ENCODE data around the gene SCOC. TPM values are rescaled to one million over a fixed set of nuclear protein-coding genes. Genes with fewer than 3 reads are reported as not detected.
A peak's percentile ranks its signal among the peaks of the same experiment; 100 is the strongest.

SCOC gene
- total and polyA plus RNA-seq, 2 of the 4 experiments (the other 2 are of a cell fraction) = 12.9 to 33.2 TPM

GRCh38 chr4:140331245-140331644, 42.2 kb upstream of the SCOC start:
- H3K4me3 ChIP-seq (ENCODE audit: insufficient read depth, low read depth, low read length) = no peak overlapping the region
- TF ChIP-seq RFX5 (IDR thresholded peaks at IDR 0.05; ENCODE audit: low read depth, low read length) = no peak
- no peak for TF ChIP-seq FOS (IDR thresholded peaks at IDR 0.05; ENCODE audit: low read depth, low read length)
- TF ChIP-seq CTCF (conservative IDR thresholded peaks at IDR 0.05; ENCODE audit: low read depth, low read length) = no peak
- no peak for TF ChIP-seq NFE2L2 (IDR thresholded peaks at IDR 0.05; ENCODE audit: low read depth, low read length)
- no peak for TF ChIP-seq CHD1 (IDR thresholded peaks at IDR 0.05; ENCODE audit: low read depth, low read length)
- TF ChIP-seq POLR2A (IDR thresholded peaks at IDR 0.05; ENCODE audit: low read depth, low read length) = no peak
- H2BK20ac ChIP-seq (ENCODE audit: low read depth, low read length) = no peak overlapping the region
- dilution Hi-C loops (cut with HindIII; ENCODE audit: low sequenced_read_pairs, unreplicated experiment) = no loop called here
- DNase-seq (no peak), ATAC-seq (ENCODE audit: low read depth) (no peak)
- no peak overlapping the region for H3K23ac ChIP-seq (ENCODE audit: low read depth, low read length)
- H2BK5ac ChIP-seq (ENCODE audit: low read depth, low read length, poor library complexity, severe bottlenecking) = no peak overlapping the region
- no peaks in the 10 kb centered on the region for H3K36me3 ChIP-seq (ENCODE audit: control insufficient read depth, insufficient read depth, low read length)
- H4K20me1 ChIP-seq (ENCODE audit: insufficient read depth, low read length) = no peaks in the 10 kb centered on the region
- POLR2A ChIA-PET (ENCODE audit: unreplicated experiment) = no interaction called here
- no peak overlapping the region for H3K18ac ChIP-seq (ENCODE audit: low read depth, low read length)
- H2BK15ac ChIP-seq (ENCODE audit: low read depth, low read length) = no peak overlapping the region
- H4K8ac ChIP-seq (ENCODE audit: low read depth in 2 of 2, low read length in 2 of 2) = no peak overlapping the region
- H3K9me3 ChIP-seq (ENCODE audit: control insufficient read depth, insufficient read depth, low read length) = no peaks in the 10 kb centered on the region
- H3K56ac ChIP-seq (ENCODE audit: extremely low read depth, insufficient read depth, low read length) = no peak overlapping the region
- no TSS peak for BruUV-seq (replicated peaks)
- intact Hi-C loops (cut with micrococcal nuclease) = no loop called here
- H4K5ac ChIP-seq (ENCODE audit: low read depth, low read length) = no peak overlapping the region
- no peak overlapping the region for H2AFZ ChIP-seq (replicated peaks; ENCODE audit: low read length, poor library complexity)
- no peak overlapping the region for H2AK9ac ChIP-seq (replicated peaks; ENCODE audit: low read depth, low read length, poor library complexity)
- CTCF ChIA-PET = interaction anchor here (0.8 to 1.6 kb wide), 5 partner anchors 13 to 77 kb away, joined by 3 to 7 read pairs (median 4); no protein-coding TSS in a partner anchor
- 0 out of 2 replicates have a peak overlapping the region, but pooled peaks have one; percentile 2 for H4K91ac ChIP-seq (ENCODE audit: insufficient read depth, low read depth, low read length)
- in situ Hi-C loops (cut with MboI; ENCODE audit: low sequenced_read_pairs) = no loop called here
- no peak overlapping the region for H3K4ac ChIP-seq (ENCODE audit: low read depth, low read length)
- no peak overlapping the region for H2BK120ac ChIP-seq (ENCODE audit: low read depth, low read length)
- H3K4me2 ChIP-seq (ENCODE audit: low read depth, low read length) = no peak overlapping the region
- H3K9me1 ChIP-seq (ENCODE audit: insufficient read depth, low read length) = no peaks in the 10 kb centered on the region; the same call in 1 of the 2 replicates
- no peak overlapping the region for H3K27ac ChIP-seq (ENCODE audit: insufficient read depth, low read length)
- no peak overlapping the region for H2AK5ac ChIP-seq (ENCODE audit: low read depth, low read length)
- H3K27me3 ChIP-seq (ENCODE audit: control insufficient read depth, insufficient read depth, low read length) = no peaks in the 10 kb centered on the region
- no peak overlapping the region for H3K9ac ChIP-seq (ENCODE audit: low read depth, low read length)
- H3K14ac ChIP-seq (replicated peaks; ENCODE audit: low read depth, low read length) = no peak overlapping the region
- 89% methylated on average over 1 of the region's 1 CpG; no CpG with 5 or more reads in 1 of the 2 experiments for WGBS, 2 experiments (ENCODE audit: extremely low coverage in 2 of 2, insufficient read length in 1 of 2)
- H3K79me1 ChIP-seq (ENCODE audit: low read depth in 1 of 2, low read length in 2 of 2) = no peaks in the 10 kb centered on the region
- peaks cover 5% of the 10 kb centered on the region for H3K4me1 ChIP-seq (ENCODE audit: control insufficient read depth, insufficient read depth, low read length)
